NCI-H446 (cell line): ENCODE results near the gene ELANE.
"Not testable (repeated sequence)": the region's sequence is repeated elsewhere in the genome, so short reads cannot be mapped to it uniquely, and the experiment has no call there.

Experiments used
- DNase-seq, 2 experiments: peaks; one replicate each; lab custom pipeline; 2025; lab: John Stamatoyannopoulos, UW

The ELANE gene

GRCh38 chr19:879711-880438 is 27.8 kb downstream of the ELANE start:
- DNase-seq, result no peak

- no peak for DNase-seq
Measured at GRCh38 chr19:881385-882071, 29.4 kb downstream of the ELANE start.

- DNase-seq, result no peak
Measured at GRCh38 chr19:882871-883497, 30.9 kb downstream of the ELANE start.

GRCh38 chr19:883661-884211 is 31.6 kb downstream of the ELANE start:
- DNase-seq, result no peak

- no peak for DNase-seq
Measured at GRCh38 chr19:884420-885211, 32.5 kb downstream of the ELANE start.

GRCh38 chr19:885536-886224 is 33.6 kb downstream of the ELANE start:
- no peak for DNase-seq

GRCh38 chr19:887072-887471 is 35.0 kb downstream of the ELANE start:
- no peak for DNase-seq

GRCh38 chr19:887599-887998 is 35.5 kb downstream of the ELANE start:
- DNase-seq, result no peak

- no peak for DNase-seq
Measured at GRCh38 chr19:888581-889385, 36.7 kb downstream of the ELANE start.

- DNase-seq, result no peak
Measured at GRCh38 chr19:889662-890295, 37.7 kb downstream of the ELANE start.

- no peak for DNase-seq
Measured at GRCh38 chr19:890831-891230, 38.7 kb downstream of the ELANE start.

GRCh38 chr19:891421-892200 is 39.5 kb downstream of the ELANE start:
- DNase-seq, result not testable (repeated sequence)

- no peak for DNase-seq
Measured at GRCh38 chr19:892243-892893, 40.3 kb downstream of the ELANE start.

GRCh38 chr19:892894-893689 is 41.0 kb downstream of the ELANE start, which contains the start of the genes MED16 and RNU6-9:
MED16 (minus strand) TSS chr19:893187; CDS start chr19:891131, 2,056 bp downstream.
RNU6-9 (plus strand) TSS chr19:893484.
- peak; percentile 92 to 97 for DNase-seq

GRCh38 chr19:896434-896833 is 44.3 kb downstream of the ELANE start:
- no peak for DNase-seq

GRCh38 chr19:896999-897398 is 44.9 kb downstream of the ELANE start:
- no peak for DNase-seq

GRCh38 chr19:897442-898039 is 45.4 kb downstream of the ELANE start:
- no peak for DNase-seq
